Thymus (tissue), 11 donors: ENCODE data around the gene TGFBR2. TPM values are rescaled to one million over a fixed set of nuclear protein-coding genes. Genes with fewer than 3 reads are reported as not detected.

ENCODE experiments used
- DNase-seq, 9 donors: peaks; one replicate each; pipeline ENCODE4 v3.0.0-alpha.2; 2013; ENCODE audit warnings: low spot score in 9 of 9, low read depth in 6 of 9, missing footprints in 1 of 9
- H3K27ac ChIP-seq, 2 donors: one replicate each; pipeline ENCODE4 v1.5.1; 2013; ENCODE audit warnings: control low read depth in 1 of 2, low read depth in 1 of 2, low read length in 1 of 2, mild to moderate bottlenecking in 1 of 2, moderate library complexity in 1 of 2
- H3K27me3 ChIP-seq, 2 donors: one replicate each; pipeline ENCODE4 v1.5.1; 2013; ENCODE audit warnings: low read length in 1 of 2; ENCODE audit not compliant: control insufficient read depth in 2 of 2, insufficient read depth in 1 of 2
- H3K36me3 ChIP-seq, 2 donors: one replicate each; pipeline ENCODE4 v1.5.1; 2013; ENCODE audit warnings: low read length in 1 of 2, mild to moderate bottlenecking in 1 of 2, moderate library complexity in 1 of 2; ENCODE audit not compliant: control insufficient read depth in 2 of 2, insufficient read depth in 2 of 2
- H3K4me1 ChIP-seq, 2 donors: one replicate each; pipeline ENCODE4 v1.5.1; 2013; ENCODE audit warnings: low read length in 2 of 2; ENCODE audit not compliant: control insufficient read depth in 2 of 2, insufficient read depth in 2 of 2
- H3K4me3 ChIP-seq, 2 donors: one replicate each; pipeline ENCODE4 v1.5.1; 2013; ENCODE audit warnings: low read length in 2 of 2, control low read depth in 1 of 2, mild to moderate bottlenecking in 1 of 2
- H3K9me3 ChIP-seq, 2 donors: one replicate each; pipeline ENCODE4 v1.5.1; 2013; ENCODE audit warnings: low read length in 1 of 2, mild to moderate bottlenecking in 1 of 2; ENCODE audit not compliant: control insufficient read depth in 2 of 2, insufficient read depth in 1 of 2
- whole genome bisulfite sequencing: extraction: QIAGEN DNeasy Blood & Tissue Kit; methylation state at CpG from one replicate; pipeline ENCODE4 v1.1.7; 2013; 5-methylcytosine and 5-hydroxymethylcytosine counted together
- polyA plus RNA-seq: library from polyadenylated mRNA; stranded (reverse); fragments of 200-250 nt; gene quantifications from one replicate; pipeline ENCODE4 v1.2.3, GENCODE V29; 2013
- total RNA-seq: library from RNA; stranded (reverse); fragments of 120-200 nt; gene quantifications from one replicate; pipeline ENCODE4 v1.2.4, GENCODE V29; 2013
- donor health status: healthy.

Gene TGFBR2
- total and polyA plus RNA-seq, 2 donors, result 41.0 to 51.3 TPM

DNA sequence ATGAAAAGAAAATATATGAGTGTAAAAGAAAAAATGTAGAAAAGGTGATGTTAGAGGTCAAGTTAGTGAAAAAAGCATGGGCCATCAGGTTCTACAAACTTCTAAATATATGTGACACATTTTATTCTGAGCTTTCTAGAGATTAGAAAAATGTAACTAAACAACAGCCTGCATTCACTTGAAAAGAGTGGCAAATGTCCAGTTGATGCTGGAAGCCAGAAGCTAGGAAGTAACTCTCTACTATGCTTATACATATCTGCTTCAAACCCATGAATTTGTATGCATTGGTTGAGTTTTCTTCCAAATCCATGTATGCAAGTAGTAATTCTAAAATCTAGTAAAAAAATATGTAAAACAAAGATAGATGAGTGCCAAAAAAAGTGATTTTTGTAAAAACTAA, 123.5 kb downstream of the TGFBR2 start:
- Histone ChIP-seq H3K36me3 (no peaks in the 10 kb centered on the region), H3K4me3 (no peak overlapping the region)
- DNase-seq, result no peak

GRCh38 chr3:30730967-30731366, 124.6 kb downstream of the TGFBR2 start:
- peaks cover 2 to 3% of the 10 kb centered on the region in 2 donors for H3K4me1 ChIP-seq
- no peaks in the 10 kb centered on the region for H3K27me3 ChIP-seq
- no peaks in the 10 kb centered on the region for H3K9me3 ChIP-seq
- 73% methylated on average over 3 of the region's 3 CpGs for WGBS
- H3K4me3 ChIP-seq, result no peak overlapping the region
- H3K36me3 ChIP-seq, result no peaks in the 10 kb centered on the region
- no peak for DNase-seq
- H3K27ac ChIP-seq, result no peak overlapping the region

More for the DNA sequence above, 123.5 kb downstream of the TGFBR2 start:
- Histone ChIP-seq H3K27ac (no peak overlapping the region), H3K4me1 (peaks cover 2 to 3% of the 10 kb centered on the region in 2 donors), H3K27me3 (no peaks in the 10 kb centered on the region), H3K9me3 (no peaks in the 10 kb centered on the region)

DNA sequence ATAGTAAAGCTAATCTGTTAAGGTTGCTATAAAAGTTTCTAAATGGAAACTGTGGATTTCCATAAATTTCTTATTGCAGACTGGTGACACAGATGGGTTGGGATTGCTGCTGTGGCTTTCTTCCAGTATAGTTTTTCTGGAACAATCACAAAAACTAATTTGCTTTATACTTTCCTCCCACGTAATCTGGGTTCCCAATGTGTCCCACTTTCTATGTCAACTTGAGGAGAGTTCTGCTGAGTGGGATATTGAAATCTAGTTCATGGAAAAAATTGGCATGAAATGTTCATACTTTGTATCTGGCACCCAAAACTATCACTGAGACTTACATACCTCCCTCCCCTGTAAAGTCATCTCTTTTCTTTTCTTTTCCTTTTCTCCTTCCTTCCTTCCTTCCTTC, 126.8 kb downstream of the TGFBR2 start:
- no peak overlapping the region for H3K4me3 ChIP-seq
- no peaks in the 10 kb centered on the region for H3K9me3 ChIP-seq
- H3K36me3 ChIP-seq, result no peaks in the 10 kb centered on the region
- no peak for DNase-seq
- 98% methylated on average over 1 of the region's 1 CpG for WGBS
- no peak overlapping the region for H3K27ac ChIP-seq
- peaks cover 2 to 3% of the 10 kb centered on the region in 2 donors for H3K4me1 ChIP-seq
- H3K27me3 ChIP-seq, result no peaks in the 10 kb centered on the region

DNA sequence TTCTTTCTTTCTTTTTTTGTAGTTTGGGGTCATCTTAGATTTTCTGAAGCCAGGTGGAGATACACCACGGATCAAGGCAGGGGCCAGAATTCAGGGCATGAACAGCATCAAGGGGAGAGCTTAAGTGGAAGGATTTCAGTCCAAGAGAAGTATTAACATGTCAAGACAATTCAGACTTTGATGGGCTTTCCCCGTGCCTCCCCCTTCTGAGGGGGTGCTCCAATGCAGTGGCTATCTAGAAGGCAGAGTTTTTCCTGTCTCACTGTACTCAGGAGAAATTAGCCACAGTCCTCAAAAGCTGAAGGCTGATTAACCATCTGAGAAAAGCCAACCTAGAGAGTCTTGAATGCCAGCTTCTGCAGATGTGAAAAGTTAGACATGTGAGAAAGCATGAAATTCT, 127.3 kb downstream of the TGFBR2 start:
- peaks cover 2 to 3% of the 10 kb centered on the region in 2 donors for H3K4me1 ChIP-seq
- H3K27me3 ChIP-seq, result no peaks in the 10 kb centered on the region
- 87% methylated on average over 2 of the region's 2 CpGs for WGBS
- H3K36me3 ChIP-seq, result no peaks in the 10 kb centered on the region
- H3K4me3 ChIP-seq, result no peak overlapping the region
- DNase-seq, result no peak
- no peaks in the 10 kb centered on the region for H3K9me3 ChIP-seq
- no peak overlapping the region for H3K27ac ChIP-seq

DNA sequence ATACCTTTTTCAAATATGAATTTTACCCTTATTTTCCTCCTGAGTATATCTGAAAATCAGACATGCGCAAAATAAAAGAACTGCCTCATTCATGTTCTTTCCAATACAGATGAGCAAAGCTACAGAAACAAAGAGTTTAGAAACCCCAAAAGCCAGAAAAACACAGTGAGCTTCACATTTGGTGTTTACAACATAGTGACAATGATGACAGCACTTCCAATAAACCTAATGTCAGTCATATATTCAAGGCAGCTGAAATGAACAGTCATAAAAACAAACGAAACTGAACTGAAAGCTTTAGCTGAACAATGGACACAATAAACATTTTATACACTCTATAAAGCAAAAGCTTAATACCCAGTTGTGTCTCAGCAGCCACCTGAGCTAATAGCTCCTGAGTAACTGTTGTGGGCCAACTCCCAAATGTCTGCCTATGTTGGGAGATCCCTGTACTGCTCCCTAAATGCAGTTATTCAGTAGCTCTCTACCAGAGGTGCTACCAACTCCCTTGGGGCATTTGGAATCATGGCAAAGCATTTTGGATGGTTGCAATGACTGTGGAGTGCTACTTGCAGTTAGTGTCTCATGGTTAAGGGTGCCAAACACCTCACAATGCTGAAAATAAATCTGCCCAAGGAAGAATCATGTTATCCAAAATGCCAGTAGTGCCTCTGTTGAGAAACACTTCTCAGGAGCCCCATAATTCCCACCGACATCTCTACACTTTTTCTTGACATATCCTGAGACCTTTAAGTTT, 131.5 kb downstream of the TGFBR2 start:
- H3K4me3 ChIP-seq, result no peak overlapping the region
- H3K9me3 ChIP-seq, result no peaks in the 10 kb centered on the region
- no peaks in the 10 kb centered on the region for H3K27me3 ChIP-seq
- H3K27ac ChIP-seq, result no peak overlapping the region
- no peaks in the 10 kb centered on the region for H3K4me1 ChIP-seq
- no peaks in the 10 kb centered on the region for H3K36me3 ChIP-seq
- 87% methylated on average over 3 of the region's 3 CpGs for WGBS
- no peak for DNase-seq

GRCh38 chr3:30738605-30739004, 132.2 kb downstream of the TGFBR2 start:
- 98% methylated on average over 3 of the region's 3 CpGs for WGBS
- Histone ChIP-seq H3K27me3 (no peaks in the 10 kb centered on the region), H3K4me3 (no peak overlapping the region), H3K27ac (no peak overlapping the region), H3K4me1 (no peaks in the 10 kb centered on the region), H3K9me3 (no peaks in the 10 kb centered on the region), H3K36me3 (no peaks in the 10 kb centered on the region)
- DNase-seq, result no peak

- H3K27ac ChIP-seq, result no peak overlapping the region
- WGBS, result 96% methylated on average over 2 of the region's 2 CpGs
- no peaks in the 10 kb centered on the region for H3K4me1 ChIP-seq
These were observed 135.5 kb downstream of the TGFBR2 start for GRCh38 chr3:30741889-30742288.

GRCh38 chr3:30742796-30743619, 136.6 kb downstream of the TGFBR2 start:
- Histone ChIP-seq H3K4me1 (no peaks in the 10 kb centered on the region), H3K9me3 (no peaks in the 10 kb centered on the region), H3K4me3 (no peak overlapping the region), H3K27ac (no peak overlapping the region), H3K36me3 (no peaks in the 10 kb centered on the region), H3K27me3 (no peaks in the 10 kb centered on the region)
- 96% methylated on average over 4 of the region's 4 CpGs for WGBS
- DNase-seq, result no peak

More at GRCh38 chr3:30741889-30742288, 135.5 kb downstream of the TGFBR2 start:
- no peaks in the 10 kb centered on the region for H3K27me3 ChIP-seq
- no peak for DNase-seq
- no peaks in the 10 kb centered on the region for H3K36me3 ChIP-seq
- no peaks in the 10 kb centered on the region for H3K9me3 ChIP-seq
- H3K4me3 ChIP-seq, result no peak overlapping the region
